Fibroblast of lung (primary cell): ENCODE data around the gene PLCH2. TPM values are rescaled to one million over a fixed set of nuclear protein-coding genes. Genes with fewer than 3 reads are reported as not detected.

Experiments used
- DNase-seq, 2 donors: peaks; one replicate each; pipeline versions ENCODE4 v3.0.0 to v3.0.0-alpha.2; 2010; ENCODE audit warnings: low read depth in 2 of 2
- H2AFZ ChIP-seq: 2 replicates; pipeline ENCODE4 v1.5.1; 2012; ENCODE audit warnings: low read length, control low read depth, inconsistent platforms
- H3K27ac ChIP-seq: 2 replicates; pipeline ENCODE4 v1.5.1; 2011; ENCODE audit warnings: low read length, control low read depth; ENCODE audit not compliant: insufficient read depth
- H3K27me3 ChIP-seq: 2 replicates; pipeline ENCODE4 v1.5.1; 2011; ENCODE audit warnings: mild to moderate bottlenecking, low read length; ENCODE audit not compliant: control insufficient read depth, insufficient read depth
- H3K36me3 ChIP-seq: 2 replicates; pipeline ENCODE4 v1.5.1; 2011; ENCODE audit warnings: low read length; ENCODE audit not compliant: control insufficient read depth, insufficient read depth
- H3K4me1 ChIP-seq: 2 replicates; pipeline ENCODE4 v1.5.1; 2011; ENCODE audit warnings: low read length; ENCODE audit not compliant: control insufficient read depth, insufficient read depth; ENCODE audit errors: extremely low read depth
- H3K4me2 ChIP-seq: 2 replicates; pipeline ENCODE4 v1.5.1; 2011; ENCODE audit warnings: low read length, control low read depth; ENCODE audit not compliant: insufficient read depth; ENCODE audit errors: extremely low read depth
- H3K4me3 ChIP-seq, 4 experiments: fragments of 200-600 bp in 1 of 4; sonication (generic) in 1 of 4; replicated peaks in 1 of 4; 2 replicates each; pipeline ENCODE4 v1.5.1; 2011 to 2016; ENCODE audit warnings: low read length in 4 of 4, low read depth in 3 of 4, mild to moderate bottlenecking in 3 of 4, control low read depth in 2 of 4, inconsistent platforms in 1 of 4, mixed read lengths in 1 of 4; ENCODE audit not compliant: insufficient read depth in 1 of 4; ENCODE audit errors: control extremely low read depth in 1 of 4
- H3K79me2 ChIP-seq: 2 replicates; pipeline ENCODE4 v1.5.1; 2012; ENCODE audit warnings: mild to moderate bottlenecking, low read length, inconsistent platforms; ENCODE audit not compliant: control insufficient read depth, insufficient read depth
- H3K9ac ChIP-seq: 2 replicates; pipeline ENCODE4 v1.5.1; 2011; ENCODE audit warnings: mild to moderate bottlenecking, low read length, control low read depth; ENCODE audit not compliant: insufficient read depth
- H3K9me3 ChIP-seq: 2 replicates; pipeline ENCODE4 v1.5.1; 2012; ENCODE audit warnings: low read depth, low read length; ENCODE audit not compliant: control insufficient read depth, insufficient read depth
- H4K20me1 ChIP-seq: 2 replicates; pipeline ENCODE4 v1.5.1; 2011; ENCODE audit warnings: low read length; ENCODE audit not compliant: control insufficient read depth, insufficient read depth; ENCODE audit errors: extremely low read depth
- CTCF ChIP-seq, 2 donors: IDR thresholded peaks in 1 of 2; conservative IDR thresholded peaks in 1 of 2; 1 replicate in 1 of 2; 2 replicates in 1 of 2; pipeline ENCODE4 v1.5.1; 2011 to 2012; ENCODE audit warnings: low read length in 2 of 2, control low read depth in 1 of 2, inconsistent platforms in 1 of 2, low read depth in 1 of 2, mild to moderate bottlenecking in 1 of 2
- EZH2 ChIP-seq: IDR thresholded peaks from 2 replicates; pipeline ENCODE4 v1.5.1; 2012; ENCODE audit warnings: low read length, control low read depth, mild to moderate bottlenecking; ENCODE audit errors: missing control alignments
- polyA plus RNA-seq, 2 donors: library from polyadenylated mRNA; depleted of rRNA in 1 of 2; stranded (reverse) in 1 of 2; unstranded in 1 of 2; fragments of >200 nt; gene quantifications; 2 replicates each; pipeline ENCODE4 v1.2.1, GENCODE V29; 2011 to 2012; ENCODE audit warnings: missing spikeins in 1 of 2
- total RNA-seq: library from RNA; depleted of rRNA; stranded (reverse); fragments of >200 nt; gene quantifications from 2 replicates; pipeline ENCODE4 v1.2.1, GENCODE V29; 2014

Gene PLCH2
- total and polyA plus RNA-seq, 2 donors (not counting 1 experiment from before 2014, with no cell fraction given), result 0.02 to 0.17 TPM

- Histone ChIP-seq H3K9ac (no peak overlapping the region), H3K36me3 (no peaks in the 10 kb centered on the region), H2AFZ (no peak overlapping the region), H3K4me2 (no peak overlapping the region), H3K4me1 (no peaks in the 10 kb centered on the region), H3K27ac (no peak overlapping the region), H3K4me3 (no peak overlapping the region), H4K20me1 (no peaks in the 10 kb centered on the region), H3K9me3 (no peaks in the 10 kb centered on the region), H3K27me3 (peaks cover 3% of the 10 kb centered on the region), H3K79me2 (no peaks in the 10 kb centered on the region)
- no peak for DNase-seq
- TF ChIP-seq EZH2 (no peak), CTCF (conservative IDR thresholded peaks at IDR 0.05 in 1 of 2, IDR thresholded peaks at IDR 0.05 in 1 of 2; ENCODE audit: low read depth in 1 of 2, low read length in 2 of 2) (no peak)
Observed at GRCh38 chr1:2427051-2427450, 49.0 kb upstream of the PLCH2 start.

GRCh38 chr1:2427976-2428375, 48.1 kb upstream of the PLCH2 start:
- Histone ChIP-seq H3K4me3 (no peak overlapping the region), H3K4me1 (no peaks in the 10 kb centered on the region), H3K27me3 (peaks cover 3% of the 10 kb centered on the region), H3K27ac (no peak overlapping the region), H3K4me2 (no peak overlapping the region), H3K79me2 (no peaks in the 10 kb centered on the region), H2AFZ (no peak overlapping the region), H3K9me3 (no peaks in the 10 kb centered on the region), H4K20me1 (no peaks in the 10 kb centered on the region), H3K9ac (no peak overlapping the region), H3K36me3 (no peaks in the 10 kb centered on the region)
- no peak for TF ChIP-seq EZH2
- TF ChIP-seq CTCF (conservative IDR thresholded peaks at IDR 0.05 in 1 of 2, IDR thresholded peaks at IDR 0.05 in 1 of 2; ENCODE audit: low read depth in 1 of 2, low read length in 2 of 2), result no peak
- DNase-seq, result no peak

- Histone ChIP-seq H3K9me3 (no peaks in the 10 kb centered on the region), H3K4me3 (no peak overlapping the region), H3K36me3 (no peaks in the 10 kb centered on the region), H3K9ac (no peak overlapping the region), H4K20me1 (no peaks in the 10 kb centered on the region), H3K27me3 (peaks cover 1% of the 10 kb centered on the region), H3K79me2 (no peaks in the 10 kb centered on the region), H3K27ac (no peak overlapping the region), H3K4me1 (no peaks in the 10 kb centered on the region), H3K4me2 (no peak overlapping the region), H2AFZ (no peak overlapping the region)
- DNase-seq, result no peak
- TF ChIP-seq CTCF (conservative IDR thresholded peaks at IDR 0.05 in 1 of 2, IDR thresholded peaks at IDR 0.05 in 1 of 2; ENCODE audit: low read depth in 1 of 2, low read length in 2 of 2) (no peak), EZH2 (no peak)
Observed at GRCh38 chr1:2428490-2428889, 47.6 kb upstream of the PLCH2 start.
